Peyer's patch (tissue), 4 donors: ENCODE results near the gene ENC1.
"Not testable (repeated sequence)": the region's sequence is repeated elsewhere in the genome, so short reads cannot be mapped to it uniquely, and the experiment has no call there.

Experiments
- POLR2A ChIP-seq, 2 donors: fragments of 450-650 bp; IDR thresholded peaks; one replicate each; pipeline ENCODE4 v1.5.1; 2017; ENCODE audit warnings: antibody characterized with exemption in 2 of 2, mild to moderate bottlenecking in 2 of 2, moderate library complexity in 2 of 2
- TF ChIP-seq, protein P1 (sequence below), 6 experiments: fragments of 450-650 bp in 4 of 6; fragments of 200-600 bp in 2 of 6; sonication (generic) in 1 of 6; IDR thresholded peaks; one replicate each; pipeline ENCODE4 v1.5.1; 2017 to 2019; ENCODE audit warnings: antibody characterized with exemption in 6 of 6, mild to moderate bottlenecking in 3 of 6, moderate library complexity in 1 of 6

DNA sequence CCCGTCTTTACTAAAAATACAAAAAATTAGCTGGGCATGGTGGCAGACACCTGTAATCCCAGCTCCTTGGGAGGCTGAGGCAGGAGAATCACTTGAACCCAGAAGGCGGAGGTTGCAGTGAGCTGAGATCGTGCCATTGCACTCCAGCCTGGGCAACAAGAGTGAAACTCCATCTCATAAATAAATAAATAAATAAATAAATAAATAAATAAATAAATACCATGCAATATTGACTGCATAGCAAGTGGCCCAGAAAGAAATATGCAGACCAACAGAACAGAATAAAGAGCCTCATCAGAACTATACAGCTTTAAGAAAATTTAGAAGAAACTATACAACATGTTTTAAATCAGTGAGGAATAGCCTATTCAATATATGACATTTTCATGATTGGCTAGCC is 37.6 kb upstream of the ENC1 start:
- TF ChIP-seq, protein P1, sequence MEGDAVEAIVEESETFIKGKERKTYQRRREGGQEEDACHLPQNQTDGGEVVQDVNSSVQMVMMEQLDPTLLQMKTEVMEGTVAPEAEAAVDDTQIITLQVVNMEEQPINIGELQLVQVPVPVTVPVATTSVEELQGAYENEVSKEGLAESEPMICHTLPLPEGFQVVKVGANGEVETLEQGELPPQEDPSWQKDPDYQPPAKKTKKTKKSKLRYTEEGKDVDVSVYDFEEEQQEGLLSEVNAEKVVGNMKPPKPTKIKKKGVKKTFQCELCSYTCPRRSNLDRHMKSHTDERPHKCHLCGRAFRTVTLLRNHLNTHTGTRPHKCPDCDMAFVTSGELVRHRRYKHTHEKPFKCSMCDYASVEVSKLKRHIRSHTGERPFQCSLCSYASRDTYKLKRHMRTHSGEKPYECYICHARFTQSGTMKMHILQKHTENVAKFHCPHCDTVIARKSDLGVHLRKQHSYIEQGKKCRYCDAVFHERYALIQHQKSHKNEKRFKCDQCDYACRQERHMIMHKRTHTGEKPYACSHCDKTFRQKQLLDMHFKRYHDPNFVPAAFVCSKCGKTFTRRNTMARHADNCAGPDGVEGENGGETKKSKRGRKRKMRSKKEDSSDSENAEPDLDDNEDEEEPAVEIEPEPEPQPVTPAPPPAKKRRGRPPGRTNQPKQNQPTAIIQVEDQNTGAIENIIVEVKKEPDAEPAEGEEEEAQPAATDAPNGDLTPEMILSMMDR (IDR thresholded peaks at IDR 0.05), result not testable (repeated sequence)
- not testable (repeated sequence) for TF ChIP-seq POLR2A (IDR thresholded peaks at IDR 0.05)
